HEK293 (cell line): ENCODE measurements around the gene CDC40.

Experiments used
- CTCF ChIA-PET: fragments of 350-600 bp; formaldehyde crosslinking; extraction: SDS; loops from one replicate; lab custom pipeline; 2021; ENCODE audit warnings: antibody characterized with exemption; lab: Yijun Ruan, JAX
- POLR2A ChIA-PET: fragments of 300-600 bp; formaldehyde crosslinking; extraction: SDS; loops from one replicate; lab custom pipeline; 2020; ENCODE audit warnings: antibody characterized with exemption, inconsistent platforms; lab: Yijun Ruan, JAX
- H3K27ac ChIP-seq: fragments of 200-500 bp; sonication (Bioruptor generic); 2 replicates; pipeline ENCODE4 v1.5.1; 2014; ENCODE audit warnings: low read depth, low read length, control low read depth, inconsistent platforms; ENCODE audit errors: extremely low read depth
- H3K36me3 ChIP-seq, 2 experiments: fragments of 200-500 bp in 1 of 2; sonication (Bioruptor generic) in 1 of 2; 1 replicate in 1 of 2; 2 replicates in 1 of 2; pipeline ENCODE4 v1.5.1; 2014 to 2017; ENCODE audit warnings: inconsistent platforms in 2 of 2, low read length in 2 of 2; ENCODE audit not compliant: control insufficient read depth in 2 of 2, insufficient read depth in 1 of 2
- H3K4me1 ChIP-seq: fragments of 200-500 bp; sonication (Bioruptor generic); 2 replicates; pipeline ENCODE4 v1.5.1; 2014; ENCODE audit warnings: mild to moderate bottlenecking, low read length, inconsistent platforms; ENCODE audit not compliant: control insufficient read depth, insufficient read depth
- H3K4me3 ChIP-seq: 2 replicates; pipeline ENCODE4 v1.5.1; 2011; ENCODE audit warnings: low read depth, mild to moderate bottlenecking, control low read depth, low read length, moderate library complexity
- H3K9me3 ChIP-seq: fragments of 200-500 bp; sonication (Bioruptor generic); 2 replicates; pipeline ENCODE4 v1.5.1; 2014; ENCODE audit warnings: low read depth, low read length, inconsistent platforms; ENCODE audit not compliant: control insufficient read depth, insufficient read depth
- GLIS1 ChIP-seq: fragments of 450-650 bp; formaldehyde crosslinking; IDR thresholded peaks from 2 replicates; pipeline ENCODE4 v1.5.1; 2016; ENCODE audit warnings: missing biosample characterization, missing genetic modification characterization
- HOXA7 ChIP-seq: sonication (generic); formaldehyde crosslinking; IDR thresholded peaks from 2 replicates; pipeline ENCODE4 v1.8.1; 2022; ENCODE audit warnings: missing genetic modification reagents, borderline replicate concordance
- PRDM1 ChIP-seq: fragments of 450-650 bp; formaldehyde crosslinking; IDR thresholded peaks from 2 replicates; pipeline ENCODE4; 2016; ENCODE audit warnings: missing biosample characterization, missing genetic modification characterization
- ZBTB17 ChIP-seq: fragments of 450-650 bp; formaldehyde crosslinking; IDR thresholded peaks from 2 replicates; pipeline ENCODE4 v1.5.1; 2016; ENCODE audit warnings: missing biosample characterization, missing genetic modification characterization
- ZNF169 ChIP-seq: fragments of 450-650 bp; formaldehyde crosslinking; IDR thresholded peaks from 2 replicates; pipeline ENCODE4 v1.5.1; 2016; ENCODE audit warnings: missing biosample characterization, missing genetic modification characterization
- ZNF174 ChIP-seq: fragments of 450-650 bp; formaldehyde crosslinking; IDR thresholded peaks from 2 replicates; pipeline ENCODE4 v1.5.0; 2017; ENCODE audit warnings: missing biosample characterization, mild to moderate bottlenecking, missing genetic modification characterization
- ZNF510 ChIP-seq: fragments of 450-650 bp; formaldehyde crosslinking; IDR thresholded peaks from 2 replicates; pipeline ENCODE4 v1.5.1; 2018; ENCODE audit warnings: mild to moderate bottlenecking, missing genetic modification characterization, missing biosample characterization; ENCODE audit not compliant: insufficient replicate concordance
- ZNF529 ChIP-seq: fragments of 450-650 bp; formaldehyde crosslinking; IDR thresholded peaks from 2 replicates; pipeline ENCODE4 v1.5.1; 2017; ENCODE audit warnings: missing genetic modification characterization, missing biosample characterization; ENCODE audit not compliant: insufficient replicate concordance
- ZNF596 ChIP-seq: fragments of 450-650 bp; IDR thresholded peaks from 2 replicates; pipeline ENCODE4 v1.5.0; 2018; ENCODE audit warnings: missing biosample characterization, mild to moderate bottlenecking, missing genetic modification characterization, moderate library complexity
- ZNF76 ChIP-seq: fragments of 450-650 bp; formaldehyde crosslinking; IDR thresholded peaks from 2 replicates; pipeline ENCODE4; 2016; ENCODE audit warnings: low read depth, missing biosample characterization, missing genetic modification characterization, borderline replicate concordance
- TF ChIP-seq, protein P1 (sequence below): fragments of 450-650 bp; formaldehyde crosslinking; IDR thresholded peaks from 2 replicates; pipeline ENCODE4 v1.5.1; 2016; ENCODE audit warnings: missing biosample characterization, missing genetic modification characterization
- TF ChIP-seq, protein P2 (sequence below): fragments of 450-650 bp; formaldehyde crosslinking; IDR thresholded peaks from 2 replicates; pipeline ENCODE4 v1.5.1; 2017; ENCODE audit warnings: missing biosample characterization, missing genetic modification characterization
- TF ChIP-seq, protein P3 (sequence below): fragments of 450-650 bp; formaldehyde crosslinking; IDR thresholded peaks from 2 replicates; pipeline ENCODE4 v1.5.1; 2016; ENCODE audit warnings: missing biosample characterization, missing genetic modification characterization

The CDC40 gene

DNA sequence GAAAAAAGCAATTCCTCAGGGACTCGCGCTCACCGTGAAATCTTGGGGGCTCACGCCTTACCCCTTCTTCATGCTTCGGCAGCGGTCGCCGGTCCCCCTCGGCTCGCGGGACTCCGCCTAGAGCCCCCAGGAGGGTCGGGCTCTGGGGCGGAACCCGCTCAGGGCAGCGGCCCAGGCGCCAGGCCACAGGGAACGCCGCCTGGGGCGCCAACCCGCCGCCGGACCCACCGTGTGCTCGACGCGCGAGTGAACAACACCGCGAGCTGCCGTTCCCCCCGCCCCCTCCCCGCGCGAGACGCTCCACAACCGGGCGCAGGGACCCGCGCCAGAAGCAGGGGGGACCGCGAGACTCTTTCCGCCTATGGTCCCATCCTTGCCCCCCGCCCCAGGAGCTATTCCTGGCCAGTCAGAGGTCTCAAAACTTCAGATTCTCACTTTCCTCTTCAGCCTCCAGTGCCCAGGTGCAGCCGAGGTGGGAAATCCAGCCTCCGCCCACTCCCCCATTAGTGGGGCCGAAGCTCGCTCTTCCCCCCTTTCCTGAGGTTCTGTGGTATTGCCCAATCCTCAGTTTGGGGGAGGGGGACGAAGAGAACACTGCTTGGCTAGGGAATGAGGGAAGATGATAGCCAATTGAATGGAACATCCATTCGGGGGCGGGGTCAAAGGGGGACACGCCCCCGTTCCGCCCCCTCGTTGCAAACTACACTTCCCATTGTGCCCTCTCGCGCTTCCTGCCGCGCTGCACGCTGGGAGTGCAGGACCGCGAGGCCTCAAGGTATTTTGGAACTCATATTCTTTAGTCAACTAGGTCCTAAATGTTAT, 610 bp upstream of the CDC40 start, which contains the start of gene WASF1 (continued):
- TF ChIP-seq GLIS1 (tag by site-specific recombination) (0 out of 2 replicates have a peak, but pooled peaks have one; percentile 47), ZNF174 (no peak), ZNF596 (tag by site-specific recombination) (no peak), HOXA7 (CRISPR knock-in tag) (no peak), ZNF510 (tag by site-specific recombination) (no peak), ZNF529 (no peak), ZNF76 (tag by site-specific recombination) (peak; percentile 96)
- TF ChIP-seq, protein P1, sequence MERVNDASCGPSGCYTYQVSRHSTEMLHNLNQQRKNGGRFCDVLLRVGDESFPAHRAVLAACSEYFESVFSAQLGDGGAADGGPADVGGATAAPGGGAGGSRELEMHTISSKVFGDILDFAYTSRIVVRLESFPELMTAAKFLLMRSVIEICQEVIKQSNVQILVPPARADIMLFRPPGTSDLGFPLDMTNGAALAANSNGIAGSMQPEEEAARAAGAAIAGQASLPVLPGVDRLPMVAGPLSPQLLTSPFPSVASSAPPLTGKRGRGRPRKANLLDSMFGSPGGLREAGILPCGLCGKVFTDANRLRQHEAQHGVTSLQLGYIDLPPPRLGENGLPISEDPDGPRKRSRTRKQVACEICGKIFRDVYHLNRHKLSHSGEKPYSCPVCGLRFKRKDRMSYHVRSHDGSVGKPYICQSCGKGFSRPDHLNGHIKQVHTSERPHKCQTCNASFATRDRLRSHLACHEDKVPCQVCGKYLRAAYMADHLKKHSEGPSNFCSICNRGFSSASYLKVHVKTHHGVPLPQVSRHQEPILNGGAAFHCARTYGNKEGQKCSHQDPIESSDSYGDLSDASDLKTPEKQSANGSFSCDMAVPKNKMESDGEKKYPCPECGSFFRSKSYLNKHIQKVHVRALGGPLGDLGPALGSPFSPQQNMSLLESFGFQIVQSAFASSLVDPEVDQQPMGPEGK (tag by site-specific recombination): peak; percentile 96
- TF ChIP-seq, protein P2, sequence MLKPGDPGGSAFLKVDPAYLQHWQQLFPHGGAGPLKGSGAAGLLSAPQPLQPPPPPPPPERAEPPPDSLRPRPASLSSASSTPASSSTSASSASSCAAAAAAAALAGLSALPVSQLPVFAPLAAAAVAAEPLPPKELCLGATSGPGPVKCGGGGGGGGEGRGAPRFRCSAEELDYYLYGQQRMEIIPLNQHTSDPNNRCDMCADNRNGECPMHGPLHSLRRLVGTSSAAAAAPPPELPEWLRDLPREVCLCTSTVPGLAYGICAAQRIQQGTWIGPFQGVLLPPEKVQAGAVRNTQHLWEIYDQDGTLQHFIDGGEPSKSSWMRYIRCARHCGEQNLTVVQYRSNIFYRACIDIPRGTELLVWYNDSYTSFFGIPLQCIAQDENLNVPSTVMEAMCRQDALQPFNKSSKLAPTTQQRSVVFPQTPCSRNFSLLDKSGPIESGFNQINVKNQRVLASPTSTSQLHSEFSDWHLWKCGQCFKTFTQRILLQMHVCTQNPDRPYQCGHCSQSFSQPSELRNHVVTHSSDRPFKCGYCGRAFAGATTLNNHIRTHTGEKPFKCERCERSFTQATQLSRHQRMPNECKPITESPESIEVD (tag by site-specific recombination): no peak

DNA sequence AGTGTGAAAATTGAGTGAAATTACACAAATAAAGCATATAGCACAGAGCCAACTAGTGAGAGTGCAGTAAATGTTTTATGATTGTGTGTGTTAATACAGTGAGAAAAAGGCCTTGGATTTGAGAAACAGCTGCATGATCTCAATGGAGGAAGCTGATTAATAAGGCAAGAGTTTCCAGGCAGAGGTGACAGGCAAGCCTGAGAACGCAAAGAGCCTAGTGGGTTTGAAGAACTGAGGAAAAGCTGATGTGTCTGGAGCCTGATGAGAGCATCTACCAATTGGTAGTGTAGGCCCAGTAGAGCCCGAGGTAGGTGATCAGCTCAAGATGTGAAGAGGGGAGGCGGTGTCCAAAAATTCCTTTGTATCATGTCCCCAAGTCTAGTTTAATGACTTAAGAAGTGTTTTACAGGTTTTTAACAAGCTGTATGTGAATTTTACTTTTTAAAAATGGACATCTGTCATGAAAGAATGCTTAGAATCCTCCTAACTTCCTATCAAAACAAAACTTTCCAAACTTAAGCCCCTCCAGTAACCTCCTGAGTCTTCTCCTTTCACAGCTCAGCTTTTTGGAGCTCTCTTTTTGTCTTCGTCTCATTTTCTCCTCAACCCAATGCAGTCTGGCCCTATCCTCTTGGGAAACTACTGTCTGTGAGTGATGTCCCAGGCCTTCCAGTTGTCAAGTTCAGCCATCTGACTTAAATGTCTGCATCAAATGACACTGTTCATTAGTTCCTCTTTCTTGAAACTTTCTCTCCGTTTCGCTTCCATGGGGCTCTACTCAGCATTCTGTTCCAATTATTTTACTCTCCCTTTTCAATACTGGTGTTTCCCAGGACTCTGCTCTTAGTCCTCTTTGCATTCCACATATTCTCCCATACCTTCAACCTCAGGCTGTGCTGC, 1.2 kb downstream of the CDC40 start:
- H3K27ac ChIP-seq: no peak overlapping the region
- H3K9me3 ChIP-seq: no peaks in the 10 kb centered on the region
- peak; percentile 75 for TF ChIP-seq ZBTB17
- TF ChIP-seq PRDM1: peak; percentile 87
- TF ChIP-seq, protein P3, sequence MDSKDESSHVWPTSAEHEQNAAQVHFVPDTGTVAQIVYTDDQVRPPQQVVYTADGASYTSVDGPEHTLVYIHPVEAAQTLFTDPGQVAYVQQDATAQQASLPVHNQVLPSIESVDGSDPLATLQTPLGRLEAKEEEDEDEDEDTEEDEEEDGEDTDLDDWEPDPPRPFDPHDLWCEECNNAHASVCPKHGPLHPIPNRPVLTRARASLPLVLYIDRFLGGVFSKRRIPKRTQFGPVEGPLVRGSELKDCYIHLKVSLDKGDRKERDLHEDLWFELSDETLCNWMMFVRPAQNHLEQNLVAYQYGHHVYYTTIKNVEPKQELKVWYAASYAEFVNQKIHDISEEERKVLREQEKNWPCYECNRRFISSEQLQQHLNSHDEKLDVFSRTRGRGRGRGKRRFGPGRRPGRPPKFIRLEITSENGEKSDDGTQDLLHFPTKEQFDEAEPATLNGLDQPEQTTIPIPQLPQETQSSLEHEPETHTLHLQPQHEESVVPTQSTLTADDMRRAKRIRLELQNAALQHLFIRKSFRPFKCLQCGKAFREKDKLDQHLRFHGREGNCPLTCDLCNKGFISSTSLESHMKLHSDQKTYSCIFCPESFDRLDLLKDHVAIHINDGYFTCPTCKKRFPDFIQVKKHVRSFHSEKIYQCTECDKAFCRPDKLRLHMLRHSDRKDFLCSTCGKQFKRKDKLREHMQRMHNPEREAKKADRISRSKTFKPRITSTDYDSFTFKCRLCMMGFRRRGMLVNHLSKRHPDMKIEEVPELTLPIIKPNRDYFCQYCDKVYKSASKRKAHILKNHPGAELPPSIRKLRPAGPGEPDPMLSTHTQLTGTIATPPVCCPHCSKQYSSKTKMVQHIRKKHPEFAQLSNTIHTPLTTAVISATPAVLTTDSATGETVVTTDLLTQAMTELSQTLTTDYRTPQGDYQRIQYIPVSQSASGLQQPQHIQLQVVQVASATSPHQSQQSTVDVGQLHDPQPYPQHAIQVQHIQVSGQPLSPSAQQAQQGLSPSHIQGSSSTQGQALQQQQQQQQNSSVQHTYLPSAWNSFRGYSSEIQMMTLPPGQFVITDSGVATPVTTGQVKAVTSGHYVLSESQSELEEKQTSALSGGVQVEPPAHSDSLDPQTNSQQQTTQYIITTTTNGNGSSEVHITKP: peak; percentile 56
- no peak for TF ChIP-seq ZNF169 (tag by site-specific recombination)
- TF ChIP-seq, all 188 proteins: peak for 3
- Histone ChIP-seq H3K4me1 (peaks cover 11% of the 10 kb centered on the region; the same call in 1 of the 2 replicates), H3K4me3 (peak overlapping the region; percentile 76), H3K36me3 (peaks cover 0 to 18% of the 10 kb centered on the region in 2 experiments; a peak in 1 of 3 replicates)
- ChIA-PET CTCF (interaction anchor here (0.7 to 1.2 kb wide), 4 partner anchors 139 to 209 kb away, joined by 3 to 6 read pairs (median 4); no protein-coding TSS in a partner anchor), POLR2A (no interaction called here)
